ENCODE data around the gene ARPC4.

DNA sequence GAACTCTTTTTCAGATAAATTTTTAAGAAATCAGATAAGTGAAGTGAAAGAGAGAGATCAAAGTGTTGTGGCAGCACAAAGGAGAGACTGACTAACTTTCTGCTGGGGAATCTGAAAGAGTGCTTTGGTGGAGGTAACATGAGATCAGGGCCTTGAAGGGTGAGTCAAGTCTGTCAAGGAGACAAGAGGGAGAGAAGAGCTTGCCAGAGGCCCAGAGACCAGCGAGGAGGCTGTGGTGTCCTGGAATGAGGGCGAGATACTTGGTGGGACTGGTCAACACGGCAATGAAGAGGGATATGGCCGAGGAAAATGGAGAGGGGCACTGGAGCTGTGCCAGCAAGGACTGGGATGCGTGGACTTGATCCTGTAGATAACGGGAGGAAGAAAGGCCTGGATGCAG, 5.2 kb upstream of the ARPC4 start:
- TF ChIP-seq CTCF (IDR thresholded peaks at IDR 0.05; ENCODE audit: low read length) (no peak), EZH2 (IDR thresholded peaks at IDR 0.05; ENCODE audit: borderline replicate concordance, low read length) (no peak)
